SK-N-SH treated with all-trans-retinoic acid at 6 μM for 48 hours (cell line): ENCODE measurements around the gene ATP2B1.

Source experiments
- CSDC2 ChIP-seq: fragments of 250-450 bp; sonication (Bioruptor Pico); IDR thresholded peaks from 2 replicates; pipeline ENCODE4 v1.5.0; 2020; ENCODE audit warnings: mild to moderate bottlenecking, moderate library complexity
- PATZ1 ChIP-seq: fragments of 250-450 bp; sonication (Bioruptor Pico); IDR thresholded peaks from 2 replicates; pipeline ENCODE4 v1.8.0; 2020; ENCODE audit warnings: mild to moderate bottlenecking, moderate library complexity, borderline replicate concordance
- SNAI2 ChIP-seq: fragments of 250-450 bp; sonication (Bioruptor Pico); IDR thresholded peaks from 2 replicates; pipeline ENCODE4 v1.5.0; 2020; ENCODE audit warnings: mild to moderate bottlenecking, moderate library complexity
- ZNF8 ChIP-seq: fragments of 450-650 bp; formaldehyde crosslinking; IDR thresholded peaks from 2 replicates; pipeline ENCODE4 v1.5.0; 2020; ENCODE audit warnings: mild to moderate bottlenecking, moderate library complexity

- TF ChIP-seq ZNF8 (CRISPR knock-in tag), result no peak
- no peak for TF ChIP-seq PATZ1
- TF ChIP-seq CSDC2 (CRISPR knock-in tag), result no peak
- no peak for TF ChIP-seq SNAI2 (CRISPR knock-in tag)
Observed at GRCh38 chr12:89742337-89743022, 33.8 kb upstream of the ATP2B1 start.
